HFFc6 (cell line): ENCODE measurements around the gene CDC42BPG. TPM values are rescaled to one million over a fixed set of nuclear protein-coding genes. Genes with fewer than 3 reads are reported as not detected.

ENCODE experiments used
- DNase-seq: peaks from one replicate; pipeline ENCODE4 v3.0.0-alpha.2; 2018
- H3K27ac Mint-ChIP-seq: 2 replicates; pipeline ENCODE4 v1.8.0; 2020; ENCODE audit warnings: mild to moderate bottlenecking, mixed read lengths
- H3K27me3 Mint-ChIP-seq: 2 replicates; pipeline ENCODE4 v1.8.0; 2021; ENCODE audit warnings: mild to moderate bottlenecking, moderate library complexity, mixed read lengths; ENCODE audit not compliant: insufficient read depth
- H3K36me3 Mint-ChIP-seq: 2 replicates; pipeline ENCODE4 v1.8.0; 2021; ENCODE audit warnings: low read depth, mixed read lengths
- H3K4me1 Mint-ChIP-seq: 2 replicates; pipeline ENCODE4 v1.8.0; 2020; ENCODE audit warnings: low read depth, mixed read lengths
- H3K4me3 Mint-ChIP-seq: 2 replicates; pipeline ENCODE4 v1.8.0; 2020; ENCODE audit warnings: mild to moderate bottlenecking, moderate library complexity, mixed read lengths
- H3K9me3 Mint-ChIP-seq: 2 replicates; pipeline ENCODE4 v1.8.0; 2020; ENCODE audit warnings: mild to moderate bottlenecking, mixed read lengths
- total RNA-seq, 6 experiments: library from RNA; stranded (reverse); fragmentation: NEBNext Ultra II Directional; extraction: Animal tissue kit (Norgen Biotek cat#: 25700); gene quantifications; 2 replicates in 1 of 6; 3 replicates in 5 of 6; pipeline ENCODE4 v1.2.3, GENCODE V29; 2021
- TF ChIP-seq, protein P1 (sequence below): fragments of 200-600 bp; sonication (generic); IDR thresholded peaks from 2 replicates; pipeline ENCODE4 v1.5.0; 2021; ENCODE audit warnings: antibody characterized with exemption, mild to moderate bottlenecking

CDC42BPG gene
- total RNA-seq, 6 experiments from 2014 or later, result 0.02 to 0.21 (median 0.05) TPM; not detected in 1

DNA sequence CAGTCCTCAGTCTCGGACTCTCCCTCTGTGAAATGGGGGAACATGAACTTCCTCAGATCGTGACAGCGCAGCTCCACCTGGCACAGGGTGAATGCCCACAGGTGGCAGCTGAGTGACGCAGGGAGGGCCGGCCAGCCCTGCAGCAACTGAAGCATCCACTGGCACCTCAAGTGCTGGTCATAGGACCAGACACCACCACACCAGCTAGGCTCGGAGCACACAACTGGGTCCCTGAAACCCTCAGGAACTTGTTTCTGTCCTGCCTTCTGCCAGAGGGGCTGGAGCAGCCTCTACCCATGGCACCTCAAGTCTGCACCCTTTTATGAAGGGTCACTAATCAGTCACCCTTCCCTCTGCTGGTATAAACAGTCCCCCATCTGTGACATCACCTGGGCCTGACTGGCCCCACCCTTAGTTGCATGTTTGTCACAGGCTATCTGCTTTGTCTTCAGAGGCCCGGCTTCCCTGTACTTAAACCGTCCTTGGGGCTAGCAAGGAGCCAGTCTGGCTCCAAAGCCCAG lies 7.4 kb upstream of the CDC42BPG start:
- TF ChIP-seq, protein P1, sequence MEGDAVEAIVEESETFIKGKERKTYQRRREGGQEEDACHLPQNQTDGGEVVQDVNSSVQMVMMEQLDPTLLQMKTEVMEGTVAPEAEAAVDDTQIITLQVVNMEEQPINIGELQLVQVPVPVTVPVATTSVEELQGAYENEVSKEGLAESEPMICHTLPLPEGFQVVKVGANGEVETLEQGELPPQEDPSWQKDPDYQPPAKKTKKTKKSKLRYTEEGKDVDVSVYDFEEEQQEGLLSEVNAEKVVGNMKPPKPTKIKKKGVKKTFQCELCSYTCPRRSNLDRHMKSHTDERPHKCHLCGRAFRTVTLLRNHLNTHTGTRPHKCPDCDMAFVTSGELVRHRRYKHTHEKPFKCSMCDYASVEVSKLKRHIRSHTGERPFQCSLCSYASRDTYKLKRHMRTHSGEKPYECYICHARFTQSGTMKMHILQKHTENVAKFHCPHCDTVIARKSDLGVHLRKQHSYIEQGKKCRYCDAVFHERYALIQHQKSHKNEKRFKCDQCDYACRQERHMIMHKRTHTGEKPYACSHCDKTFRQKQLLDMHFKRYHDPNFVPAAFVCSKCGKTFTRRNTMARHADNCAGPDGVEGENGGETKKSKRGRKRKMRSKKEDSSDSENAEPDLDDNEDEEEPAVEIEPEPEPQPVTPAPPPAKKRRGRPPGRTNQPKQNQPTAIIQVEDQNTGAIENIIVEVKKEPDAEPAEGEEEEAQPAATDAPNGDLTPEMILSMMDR, result no peak
- H3K9me3 Mint-ChIP-seq, result no peaks in the 10 kb centered on the region
- peaks cover 13% of the 10 kb centered on the region for H3K27me3 Mint-ChIP-seq
- peaks cover 23% of the 10 kb centered on the region for H3K36me3 Mint-ChIP-seq
- H3K27ac Mint-ChIP-seq, result peak overlapping the region; percentile 77
- peaks cover 62% of the 10 kb centered on the region for H3K4me1 Mint-ChIP-seq
- no peak overlapping the region; the same call in 1 of the 2 replicates for H3K4me3 Mint-ChIP-seq
- no peak for DNase-seq

DNA sequence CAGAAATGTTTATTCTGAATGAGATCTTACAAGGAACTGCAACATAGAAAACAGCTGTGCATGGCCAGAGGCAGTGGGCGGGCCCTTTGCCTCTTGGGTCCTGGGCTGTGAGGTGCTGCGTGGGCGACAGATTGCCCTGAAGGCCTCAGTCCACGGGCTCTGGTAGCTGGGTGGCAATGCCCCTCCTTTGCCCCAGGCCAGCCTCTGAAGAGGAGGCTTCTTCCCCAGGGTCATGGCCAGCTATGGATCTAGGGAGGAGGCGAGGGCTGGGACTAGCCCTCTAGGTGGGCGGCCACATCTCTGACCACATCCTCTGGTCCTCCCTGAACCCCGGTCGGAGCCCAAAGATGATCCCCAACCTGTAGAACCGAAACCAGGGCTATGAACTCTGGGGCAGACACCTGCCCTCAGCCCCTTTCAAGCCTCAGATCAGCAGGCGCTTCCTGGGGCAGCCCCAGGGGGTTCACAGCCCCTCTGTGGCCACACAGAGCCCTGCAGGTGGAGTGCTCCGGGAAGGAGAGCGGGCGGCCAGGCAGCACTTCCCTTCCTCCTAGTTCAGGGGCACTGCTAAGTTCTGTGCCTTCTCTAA lies 6.6 kb upstream of the CDC42BPG start:
- H3K4me3 Mint-ChIP-seq, result no peak overlapping the region

DNA sequence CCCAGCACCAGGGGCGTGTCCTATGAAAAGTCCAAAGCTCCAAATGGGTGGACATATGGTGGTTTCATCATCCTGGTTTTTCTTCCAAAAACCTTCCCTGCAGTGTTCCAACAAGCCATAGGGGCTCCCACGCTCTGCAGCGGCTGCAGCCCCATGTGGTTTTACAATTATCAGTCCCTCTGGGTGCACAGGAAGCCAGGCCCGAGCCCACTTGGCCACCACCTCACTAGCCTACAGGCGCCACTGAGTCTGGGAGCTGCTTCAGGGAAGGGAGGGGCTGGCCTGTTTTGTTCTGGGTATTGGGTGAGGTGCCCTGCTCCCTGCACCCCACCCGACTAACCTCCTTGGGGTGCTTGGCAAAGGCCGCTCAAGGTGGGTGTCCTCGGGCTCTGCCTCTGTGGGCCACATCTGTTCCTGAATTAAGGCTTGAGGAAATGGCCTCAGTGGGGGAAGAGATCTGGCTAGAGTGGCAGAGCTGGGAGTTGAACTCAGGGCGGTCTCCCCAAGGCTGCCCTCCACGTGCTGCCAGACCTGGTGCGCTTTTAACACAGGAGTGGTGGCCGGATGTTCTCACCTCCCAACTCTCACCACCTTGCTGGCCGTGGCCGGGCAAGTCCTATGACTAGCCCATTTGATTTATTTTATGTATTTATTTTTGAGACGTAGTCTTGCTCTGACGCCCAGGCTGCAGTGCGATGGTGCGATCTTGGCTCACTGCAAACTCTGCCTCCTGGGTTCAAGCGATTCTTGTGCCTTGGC lies 5.3 kb upstream of the CDC42BPG start:
- no peak for DNase-seq
- H3K4me1 Mint-ChIP-seq, result peaks cover 41% of the 10 kb centered on the region
- peaks cover 10% of the 10 kb centered on the region for H3K36me3 Mint-ChIP-seq
- TF ChIP-seq, protein P1, result peak; percentile 39; the same call in 1 of the 2 replicates
- no peaks in the 10 kb centered on the region for H3K9me3 Mint-ChIP-seq
- no peak overlapping the region; the same call in 1 of the 2 replicates for H3K4me3 Mint-ChIP-seq
- H3K27me3 Mint-ChIP-seq, result peaks cover 18% of the 10 kb centered on the region
- H3K27ac Mint-ChIP-seq, result peak overlapping the region; percentile 48

More for the DNA sequence above, 6.6 kb upstream of the CDC42BPG start:
- DNase-seq, result no peak
- Mint-ChIP-seq H3K27me3 (peaks cover 13% of the 10 kb centered on the region), H3K4me1 (peaks cover 54% of the 10 kb centered on the region), H3K9me3 (no peaks in the 10 kb centered on the region), H3K36me3 (peaks cover 23% of the 10 kb centered on the region), H3K27ac (peak overlapping the region; percentile 77)
- TF ChIP-seq, protein P1, result no peak

DNA sequence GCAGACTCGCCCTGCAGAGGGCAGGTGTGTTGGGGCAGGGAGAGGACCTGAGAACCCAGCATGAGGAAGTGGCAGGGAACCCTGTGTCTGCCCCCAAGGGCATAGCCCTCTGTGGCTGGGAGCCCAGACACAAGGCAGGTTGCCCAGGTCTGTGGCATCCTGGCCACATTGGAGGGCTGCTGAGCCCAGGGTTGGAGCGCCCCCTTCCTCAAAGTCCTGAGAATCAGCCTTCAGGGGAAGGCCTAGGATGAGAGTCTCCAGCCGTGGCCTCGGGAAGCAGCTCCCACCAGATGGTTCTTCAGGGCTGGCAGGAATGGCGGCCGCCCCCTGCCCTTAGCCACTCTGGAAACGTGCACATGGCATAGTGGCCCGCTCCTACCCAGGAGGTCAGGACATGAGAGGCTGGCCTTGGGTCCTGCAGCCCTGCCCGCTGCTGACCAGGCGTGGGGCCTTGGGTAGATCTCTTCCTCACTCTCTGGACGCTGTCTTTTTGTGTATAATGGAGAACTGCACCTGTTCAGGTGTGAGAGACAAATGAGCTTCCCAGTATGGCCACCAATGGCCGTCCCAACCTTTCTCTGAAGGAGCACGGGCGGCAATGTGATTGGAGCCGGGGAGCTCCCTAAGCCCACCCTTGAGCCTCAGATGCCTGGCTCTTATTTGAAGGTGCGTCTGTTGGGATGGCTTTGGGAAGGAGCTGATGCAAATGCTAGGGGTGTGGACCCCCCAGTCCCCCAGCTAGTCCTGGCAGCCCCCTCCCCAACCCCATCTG lies 4.6 kb upstream of the CDC42BPG start:
- peak overlapping the region; percentile 23; the same call in 1 of the 2 replicates for H3K27ac Mint-ChIP-seq
- no peak overlapping the region; the same call in 1 of the 2 replicates for H3K4me3 Mint-ChIP-seq
- TF ChIP-seq, protein P1, result peak; percentile 47; the same call in 1 of the 2 replicates
- H3K36me3 Mint-ChIP-seq, result peaks cover 4% of the 10 kb centered on the region
- peaks cover 18% of the 10 kb centered on the region for H3K27me3 Mint-ChIP-seq
- DNase-seq, result no peak
- no peaks in the 10 kb centered on the region for H3K9me3 Mint-ChIP-seq
- H3K4me1 Mint-ChIP-seq, result peaks cover 35% of the 10 kb centered on the region

DNA sequence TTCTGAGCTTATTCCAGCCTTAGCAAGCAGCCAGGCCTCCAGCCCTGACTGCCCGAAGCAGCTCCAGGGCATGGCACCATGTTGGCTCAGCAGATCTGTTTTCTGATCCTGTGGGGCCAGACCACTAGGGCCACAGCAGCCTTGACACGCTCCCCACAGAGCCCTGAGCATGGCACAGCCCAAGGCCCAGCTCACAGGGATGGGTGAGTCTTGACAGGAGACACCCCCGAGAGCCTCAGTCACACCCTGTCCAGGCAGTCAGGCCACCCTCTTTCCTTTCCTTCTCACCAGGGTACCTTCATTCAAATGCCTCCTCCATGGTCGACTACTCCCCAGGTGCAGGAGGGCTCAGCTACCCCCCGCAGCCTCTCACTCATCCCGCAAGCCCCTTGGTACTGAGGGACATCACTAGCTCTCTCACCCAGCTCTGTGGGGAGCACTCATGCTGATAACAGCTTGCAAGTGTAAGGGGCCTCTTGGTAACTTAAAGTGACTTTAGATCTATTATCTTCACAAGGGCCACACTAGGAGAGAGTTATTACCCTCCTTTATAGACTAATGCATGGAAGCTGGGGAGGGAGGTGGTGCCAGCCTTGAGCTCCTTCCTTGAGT lies 3.9 kb upstream of the CDC42BPG start:
- Mint-ChIP-seq H3K36me3 (peaks cover 4% of the 10 kb centered on the region), H3K4me3 (no peak overlapping the region), H3K27me3 (peaks cover 18% of the 10 kb centered on the region)

More for the DNA sequence above, 3.9 kb upstream of the CDC42BPG start:
- Mint-ChIP-seq H3K4me1 (peaks cover 42% of the 10 kb centered on the region), H3K27ac (peak overlapping the region; percentile 40), H3K9me3 (no peaks in the 10 kb centered on the region)
- TF ChIP-seq, protein P1, result no peak
- DNase-seq, result no peak
